GM19468 (cell line): ENCODE data around the gene CCL4L2.
"Not testable (repeated sequence)": the region's sequence is repeated elsewhere in the genome, so short reads cannot be mapped to it uniquely, and the experiment has no call there.

Experiments used
- ATAC-seq: cut with Tn5 transposase; IDR thresholded peaks from one replicate; pipeline ENCODE4 v1.9.1; 2021; ENCODE audit warnings: mild to moderate bottlenecking, moderate library complexity, moderate number of reproducible peaks; ENCODE audit not compliant: unreplicated experiment; ENCODE audit errors: extremely low read depth

Gene CCL4L2

DNA sequence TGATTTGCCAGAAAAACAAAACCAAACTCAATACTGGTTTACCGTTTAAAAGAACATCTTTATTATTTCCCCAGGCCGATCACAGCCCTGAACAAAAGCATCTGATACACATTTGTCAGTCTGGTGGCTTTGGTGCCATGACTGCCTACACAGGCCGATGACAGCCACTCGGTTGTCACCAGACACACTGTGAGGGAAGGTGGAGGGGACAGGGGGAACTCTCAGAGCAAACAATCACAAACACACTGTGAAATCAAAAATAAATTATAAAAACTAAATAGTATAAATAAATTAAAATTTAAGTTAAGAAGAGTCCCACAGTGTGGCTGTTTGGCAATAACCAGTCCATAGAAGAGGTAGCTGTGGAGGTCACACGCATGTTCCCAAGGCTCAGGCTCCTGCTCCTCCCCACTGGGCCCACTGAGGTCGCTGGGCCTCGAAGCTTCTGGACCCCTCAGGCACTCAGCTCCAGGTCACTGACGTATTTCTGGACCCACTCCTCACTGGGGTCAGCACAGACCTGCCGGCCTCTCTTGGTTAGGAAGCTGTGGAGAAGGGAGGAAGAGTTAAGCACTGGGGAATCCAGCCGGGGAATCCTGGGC, 15.9 kb upstream of the CCL4L2 start:
- ATAC-seq: not testable (repeated sequence)

GRCh38 chr17:36195434-36196130, 15.3 kb upstream of the CCL4L2 start:
- ATAC-seq: no peak

DNA sequence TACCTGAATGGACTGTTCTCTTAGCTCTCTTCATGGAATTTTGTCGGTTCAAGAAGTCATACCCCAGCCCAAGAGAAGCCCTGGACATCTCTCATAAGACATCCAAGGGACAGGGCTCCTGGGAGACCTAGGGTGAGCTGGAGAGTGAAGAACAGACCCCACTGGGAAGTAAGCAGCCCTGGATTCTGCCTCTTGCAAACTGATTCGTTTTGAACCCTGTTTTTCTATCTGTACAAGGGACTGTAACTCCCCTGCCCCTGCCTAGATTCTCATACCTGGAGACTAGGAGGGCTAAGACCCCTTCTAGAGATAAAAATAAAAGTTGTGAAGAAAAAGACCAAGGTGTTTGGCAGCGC, 14.8 kb upstream of the CCL4L2 start:
- ATAC-seq: no peak

DNA sequence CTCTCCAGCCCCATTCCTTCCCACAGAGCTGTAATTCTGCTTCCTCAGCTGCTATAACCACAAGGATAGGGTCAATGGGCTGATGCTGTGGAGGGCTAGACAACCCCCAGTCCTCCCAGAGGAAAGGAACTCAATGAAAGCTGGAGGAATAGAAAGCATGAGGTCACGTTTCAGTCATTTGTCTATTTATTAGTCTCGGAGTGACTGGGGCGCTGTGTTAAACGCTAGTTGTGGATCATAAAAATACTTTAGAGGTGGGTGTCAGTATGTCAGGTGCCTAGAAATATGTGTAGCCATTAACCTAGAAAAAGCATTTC, 13.5 kb upstream of the CCL4L2 start:
- no peak for ATAC-seq

DNA sequence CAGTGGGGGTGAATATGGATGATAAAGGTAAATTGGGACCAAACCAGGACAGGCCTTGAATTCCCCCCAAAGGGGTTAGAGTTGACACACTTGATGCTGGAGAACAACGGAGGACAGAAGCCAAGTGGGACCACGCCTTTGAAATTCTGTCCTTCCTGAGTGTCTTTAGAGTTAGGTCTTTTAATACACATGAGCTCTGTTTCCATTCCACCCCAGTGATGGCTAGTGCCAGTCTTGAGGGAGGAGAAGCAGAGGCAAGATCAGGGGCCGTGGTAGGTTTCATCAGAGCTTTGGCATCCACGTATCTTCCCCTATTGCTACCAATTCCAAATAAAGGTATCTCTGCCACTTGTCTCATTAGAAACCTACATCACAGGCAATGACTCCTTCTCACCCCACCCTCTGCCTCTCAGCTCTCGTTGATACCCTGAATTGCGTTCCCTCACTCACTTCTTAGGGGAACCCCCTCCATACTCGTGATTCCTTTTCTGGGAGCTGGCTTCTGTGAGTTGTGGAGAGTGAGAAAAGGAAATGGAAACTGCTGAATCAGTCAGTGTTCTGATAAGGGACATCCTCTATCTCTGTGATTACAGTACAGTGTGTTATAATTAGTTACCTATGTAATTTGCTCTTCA, 11.9 kb upstream of the CCL4L2 start:
- no peak for ATAC-seq

DNA sequence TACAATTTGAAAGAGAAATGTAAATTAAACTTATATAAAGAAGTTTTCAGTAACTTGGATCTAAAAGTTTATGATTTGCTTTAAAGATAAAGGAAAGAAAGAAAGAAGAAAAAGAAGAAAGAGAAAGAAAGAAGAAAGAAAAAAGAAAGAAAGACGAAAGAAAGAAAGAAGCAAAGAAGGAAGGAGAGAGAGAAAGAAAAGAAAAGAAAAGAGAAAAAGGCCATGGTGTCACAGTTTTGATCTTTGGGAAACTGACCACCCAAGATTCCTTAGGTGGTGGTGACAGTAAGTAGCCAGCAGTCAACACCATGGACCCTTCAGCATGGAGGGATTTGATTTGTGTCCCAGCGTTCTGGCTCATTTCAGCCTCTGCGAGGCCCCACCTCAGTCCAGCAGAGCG, 9.8 kb upstream of the CCL4L2 start:
- not testable (repeated sequence) for ATAC-seq

DNA sequence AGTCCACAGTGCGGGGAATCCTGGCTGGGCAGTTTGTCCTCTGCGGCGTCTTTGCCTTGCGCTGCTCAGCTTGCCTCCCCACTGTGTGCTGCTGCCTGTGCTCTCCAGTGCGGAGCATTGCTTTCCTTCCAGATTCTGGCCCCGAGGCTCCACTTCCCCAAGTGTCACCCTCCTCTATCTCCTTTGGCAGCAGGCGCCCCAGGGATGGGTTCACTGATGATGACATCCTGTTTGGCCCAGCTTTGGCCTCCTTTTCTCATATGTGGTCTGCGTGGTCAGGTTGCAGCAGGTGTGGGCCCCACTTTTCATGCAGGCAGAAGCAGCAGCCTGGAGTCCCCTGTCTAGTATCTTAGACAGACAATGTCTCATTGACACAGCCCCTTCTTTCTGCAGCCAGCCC, 9.4 kb upstream of the CCL4L2 start:
- not testable (repeated sequence) for ATAC-seq

- ATAC-seq: no peak
Observed at GRCh38 chr17:36203335-36203734, 7.5 kb upstream of the CCL4L2 start.

GRCh38 chr17:36204724-36205500, 6.0 kb upstream of the CCL4L2 start:
- ATAC-seq: no peak

GRCh38 chr17:36205637-36206485, 5.0 kb upstream of the CCL4L2 start:
- no peak for ATAC-seq

DNA sequence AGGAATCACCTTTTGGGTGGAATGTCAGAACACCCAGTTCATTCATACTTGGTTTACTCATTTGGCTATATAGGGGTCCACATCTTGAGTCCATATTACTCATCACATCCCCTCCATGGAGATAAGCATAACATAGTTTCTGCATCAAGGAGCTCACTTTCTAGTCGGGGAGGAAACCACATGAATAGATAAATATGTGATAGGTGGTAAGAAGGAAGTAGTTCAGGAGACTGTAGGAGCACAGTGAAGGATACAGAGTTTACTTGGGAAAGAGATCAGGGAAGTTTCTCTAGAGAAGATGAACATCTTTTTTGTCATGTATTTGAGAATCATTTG, 4.4 kb upstream of the CCL4L2 start:
- not testable (repeated sequence) for ATAC-seq

GRCh38 chr17:36207383-36207782, 3.5 kb upstream of the CCL4L2 start:
- ATAC-seq: not testable (repeated sequence)

DNA sequence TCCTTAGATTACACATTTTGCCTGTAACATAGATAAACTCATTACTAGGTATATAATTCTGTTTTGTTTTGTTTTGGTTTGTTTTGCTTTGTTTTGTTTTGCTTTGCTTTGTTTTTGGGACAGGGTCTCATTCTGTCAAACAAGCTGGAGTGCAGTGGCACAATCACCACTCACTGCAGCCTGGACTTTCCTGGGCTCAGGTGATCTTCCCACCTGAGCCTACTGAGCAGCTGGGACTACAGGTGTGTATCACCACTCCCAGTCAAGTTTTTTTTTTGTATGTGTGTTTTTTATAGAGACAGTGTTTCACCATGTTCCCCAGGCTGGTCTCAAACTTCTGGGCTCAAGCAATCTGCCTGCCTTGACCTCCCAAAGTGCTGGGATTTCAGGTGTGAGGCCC, 1.3 kb upstream of the CCL4L2 start:
- ATAC-seq: no peak

DNA sequence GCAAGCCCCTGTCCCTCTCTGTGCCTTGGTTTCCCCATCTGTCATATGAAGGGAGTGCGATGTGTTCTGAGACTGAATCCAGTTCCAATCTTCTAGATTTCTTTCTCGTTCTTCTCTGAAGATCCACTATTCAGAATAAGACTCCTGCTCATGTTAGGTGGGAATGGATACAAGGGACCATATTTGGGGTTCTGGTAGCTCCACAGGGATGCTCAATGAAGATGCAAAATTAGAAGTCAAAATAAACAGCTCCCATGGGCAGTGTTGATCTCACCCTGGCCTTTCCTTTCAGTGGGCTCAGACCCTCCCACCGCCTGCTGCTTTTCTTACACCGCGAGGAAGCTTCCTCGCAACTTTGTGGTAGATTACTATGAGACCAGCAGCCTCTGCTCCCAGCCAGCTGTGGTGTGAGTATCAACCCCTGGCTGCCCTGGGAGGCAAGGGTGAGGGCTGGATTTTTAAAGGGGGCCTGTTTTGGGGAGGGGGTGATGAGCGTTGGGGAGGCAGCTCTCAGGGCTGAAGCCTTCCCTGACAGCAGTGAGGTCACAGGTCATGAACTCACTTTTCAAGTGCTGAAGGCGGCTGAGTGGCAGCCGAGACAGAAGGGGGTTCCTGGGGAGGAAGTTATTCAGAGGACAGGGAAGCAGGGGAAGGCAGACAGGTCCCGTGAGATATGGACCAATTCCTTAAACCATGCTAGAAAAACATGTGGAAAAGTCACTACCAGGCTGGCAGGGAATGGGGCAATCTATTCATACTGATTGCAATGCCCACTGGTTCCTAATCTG, 815 bp downstream of the CCL4L2 start:
- ATAC-seq: not testable (repeated sequence)

- no peak for ATAC-seq
Observed at GRCh38 chr17:36212272-36212605, 1.4 kb downstream of the CCL4L2 start.

DNA sequence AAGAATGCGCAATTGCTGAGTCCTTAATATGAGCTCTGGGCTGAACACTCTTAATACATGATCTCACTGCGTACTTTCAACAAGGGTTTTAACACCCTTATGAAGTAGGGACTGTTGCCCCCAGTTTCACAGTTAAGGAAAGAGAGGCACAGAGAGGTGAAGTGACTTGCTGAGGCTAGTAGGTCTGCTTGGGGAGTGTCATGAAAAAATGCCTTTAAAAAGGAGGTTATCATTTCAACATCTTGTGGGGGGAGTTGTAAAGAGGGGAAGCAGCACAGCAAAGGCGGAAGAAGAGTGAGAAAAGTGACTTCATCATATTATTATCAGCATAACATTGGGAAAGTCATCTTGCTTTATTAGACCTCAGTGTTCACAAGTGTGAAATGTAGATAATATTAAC, 2.1 kb downstream of the CCL4L2 start:
- ATAC-seq: no peak

DNA sequence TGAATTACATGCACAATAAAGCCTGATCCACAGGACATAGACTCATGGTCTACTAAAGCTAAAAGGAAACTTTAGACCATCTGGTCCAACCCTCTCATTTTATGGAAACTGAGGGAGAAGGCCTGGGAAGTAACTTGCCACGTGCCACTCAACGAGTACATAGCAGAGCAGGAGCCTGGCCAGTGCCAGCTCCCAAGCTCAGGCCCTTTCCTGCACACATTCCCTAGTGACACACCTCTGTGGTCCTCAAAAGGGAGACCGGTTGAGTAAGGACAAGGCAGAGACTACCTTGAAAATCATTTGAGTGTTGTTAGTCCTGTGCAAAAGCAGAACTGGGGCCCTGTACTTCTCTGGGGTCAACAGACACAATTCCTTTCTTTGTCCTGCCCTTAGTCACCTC, 2.8 kb downstream of the CCL4L2 start:
- no peak for ATAC-seq

DNA sequence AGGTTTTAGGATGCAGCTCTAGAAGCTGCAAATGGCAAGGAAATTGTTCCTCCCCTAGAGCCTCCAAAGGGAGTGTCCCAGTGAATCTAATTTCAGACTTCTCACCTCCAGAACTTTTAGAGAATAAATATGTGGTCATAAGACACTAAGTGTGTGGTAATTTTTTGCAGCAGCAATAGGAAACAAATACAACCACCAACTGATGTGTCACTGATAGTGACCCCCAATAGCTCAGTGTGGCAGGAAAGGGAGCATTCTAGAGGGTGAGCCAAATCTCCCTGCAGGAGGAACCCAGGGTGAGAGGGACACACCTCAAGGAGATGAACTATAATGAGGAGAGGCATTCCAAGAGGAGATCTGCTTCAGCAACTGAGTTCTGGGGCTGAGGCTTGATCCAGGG, 4.1 kb downstream of the CCL4L2 start:
- no peak for ATAC-seq

- not testable (repeated sequence) for ATAC-seq
Observed at GRCh38 chr17:36215406-36216308, 4.8 kb downstream of the CCL4L2 start.
